HG03064 (cell line): ENCODE measurements around the gene DOK7.

ENCODE experiments used
- ATAC-seq: cut with Tn5 transposase; IDR thresholded peaks from one replicate; pipeline ENCODE4 v1.9.1; 2021; ENCODE audit warnings: low read depth; ENCODE audit not compliant: unreplicated experiment

The DOK7 gene

DNA sequence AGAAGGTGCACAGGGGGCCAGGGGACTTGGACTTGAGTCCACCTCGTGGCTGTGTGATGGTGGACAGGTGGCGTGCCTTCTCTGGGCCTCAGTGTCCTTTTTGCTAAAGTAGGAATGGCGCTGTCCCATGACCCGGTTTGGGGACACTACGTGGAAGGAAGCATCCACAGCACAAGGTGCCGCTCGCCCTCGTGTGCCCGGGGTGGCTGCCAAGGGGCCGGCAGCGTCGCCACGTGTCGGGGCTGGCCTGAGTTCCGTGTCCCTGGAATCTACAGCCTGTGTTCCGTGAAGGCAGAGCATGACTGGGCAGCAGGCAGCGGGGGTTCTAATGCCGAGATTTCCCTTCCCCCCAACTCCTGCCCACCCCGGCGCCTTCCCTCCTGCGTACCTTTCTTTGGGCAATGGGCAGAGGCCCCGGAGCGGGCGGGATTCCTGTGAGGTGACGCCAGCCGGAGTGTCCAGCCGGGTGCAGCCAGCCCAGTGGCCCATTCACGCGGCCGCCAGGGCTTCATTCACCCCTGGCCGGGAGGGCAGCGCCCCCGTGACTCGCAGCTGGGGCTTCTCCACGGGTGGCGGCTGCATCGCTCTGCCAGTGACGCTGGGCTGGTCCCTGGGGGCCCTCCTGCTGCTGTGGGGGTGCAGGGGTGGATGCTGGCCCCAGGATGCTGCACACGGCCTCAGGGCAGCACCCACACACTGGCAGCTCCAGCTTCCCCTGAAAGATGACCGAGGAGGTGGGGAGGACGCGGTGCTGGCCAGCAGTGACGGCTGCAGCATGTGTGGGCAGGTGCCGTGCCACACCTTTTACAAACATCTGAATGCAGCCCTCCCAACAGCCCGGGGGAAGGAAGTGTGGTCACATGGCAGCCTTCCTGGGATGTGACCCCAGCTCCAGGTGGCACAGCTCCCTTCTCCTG lies 21.2 kb downstream of the DOK7 start:
- ATAC-seq = no peak

DNA sequence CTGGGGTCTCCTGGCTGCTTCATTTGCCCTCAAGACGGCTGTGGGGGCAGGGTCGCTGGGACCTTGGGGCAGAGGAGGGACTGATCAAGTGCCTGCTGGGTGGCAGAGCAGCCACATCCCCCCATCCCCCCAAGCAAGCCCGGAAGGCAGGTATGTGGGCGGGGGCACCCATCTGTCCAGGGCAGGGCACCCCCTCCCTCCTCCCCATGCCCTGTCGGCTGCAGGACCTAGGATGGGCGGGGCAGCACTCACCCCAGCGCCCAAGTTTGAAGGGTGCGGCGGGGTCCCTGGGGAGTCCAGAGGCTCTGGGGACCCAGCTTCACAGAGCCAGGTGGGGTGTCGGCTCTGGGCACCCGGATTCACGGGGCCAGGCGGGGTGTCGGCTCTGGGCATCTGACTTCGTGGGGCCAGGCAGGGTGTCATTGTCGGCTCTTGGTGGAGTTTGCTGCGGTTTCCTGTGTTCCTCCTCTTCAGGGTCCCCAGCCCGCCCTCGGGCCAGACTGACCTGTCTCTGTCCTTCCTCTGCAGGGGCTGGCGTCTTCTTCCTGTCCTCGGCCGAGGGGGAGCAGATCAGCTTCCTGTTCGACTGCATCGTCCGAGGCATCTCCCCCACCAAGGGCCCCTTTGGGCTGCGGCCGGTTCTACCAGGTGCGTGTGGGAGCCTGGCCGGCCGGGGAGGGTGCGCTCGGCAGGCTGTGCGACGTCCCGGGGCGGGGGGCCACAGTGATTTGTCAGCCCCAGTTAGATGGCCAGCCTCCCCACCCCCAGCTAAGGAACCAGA lies 22.1 kb downstream of the DOK7 start:
- no peak for ATAC-seq

- ATAC-seq = no peak
Measured at GRCh38 chr4:3485886-3486540, 22.9 kb downstream of the DOK7 start.

DNA sequence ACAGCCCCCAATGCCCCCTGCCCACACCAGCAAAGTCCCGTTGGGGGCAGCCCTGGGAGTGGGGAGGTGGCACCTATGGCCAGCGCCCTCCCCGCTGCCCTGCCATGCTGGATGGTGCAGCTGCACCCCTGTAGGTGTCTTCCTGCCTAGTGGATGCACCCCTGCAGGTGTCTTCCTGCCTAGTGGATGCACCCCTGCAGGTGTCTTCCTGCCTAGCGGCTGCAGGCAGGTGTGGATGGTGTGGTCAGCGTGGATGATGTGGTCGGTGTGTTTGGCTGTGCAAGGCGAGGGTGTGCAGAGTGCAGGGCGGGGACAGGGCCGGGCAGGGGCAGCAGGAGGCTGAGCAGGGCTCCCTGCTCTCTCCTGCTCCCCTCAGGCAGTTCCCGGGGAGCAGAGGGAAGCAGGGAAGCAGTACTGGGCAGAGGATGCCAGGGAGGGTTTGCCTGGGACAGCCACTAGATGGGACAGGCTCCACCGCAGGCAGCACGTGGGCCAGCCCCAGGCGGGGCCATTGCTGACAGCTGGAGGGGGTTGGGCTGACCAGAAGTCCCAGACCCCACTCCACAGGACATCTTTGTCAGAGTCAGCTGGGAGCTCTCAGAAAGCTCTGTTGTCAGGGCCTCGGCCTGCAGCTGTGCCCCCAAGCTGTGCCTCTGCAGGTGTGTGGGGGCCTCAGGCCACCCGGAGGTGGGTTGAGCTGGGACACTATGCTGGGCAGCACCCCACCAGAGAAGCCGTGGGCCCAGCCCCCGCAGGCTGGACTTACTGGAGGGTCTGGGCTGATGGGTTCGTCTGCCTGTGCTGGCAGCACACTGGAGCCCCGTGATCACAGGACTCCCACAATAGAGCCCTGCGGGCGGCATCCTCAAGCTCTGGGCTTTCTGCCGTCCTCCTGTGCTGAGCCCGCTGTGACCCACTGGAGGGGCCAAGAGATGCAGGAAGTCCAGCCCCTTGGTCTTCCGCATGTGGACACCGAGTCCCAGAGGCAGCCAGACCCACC lies 23.7 kb downstream of the DOK7 start:
- no peak for ATAC-seq

DNA sequence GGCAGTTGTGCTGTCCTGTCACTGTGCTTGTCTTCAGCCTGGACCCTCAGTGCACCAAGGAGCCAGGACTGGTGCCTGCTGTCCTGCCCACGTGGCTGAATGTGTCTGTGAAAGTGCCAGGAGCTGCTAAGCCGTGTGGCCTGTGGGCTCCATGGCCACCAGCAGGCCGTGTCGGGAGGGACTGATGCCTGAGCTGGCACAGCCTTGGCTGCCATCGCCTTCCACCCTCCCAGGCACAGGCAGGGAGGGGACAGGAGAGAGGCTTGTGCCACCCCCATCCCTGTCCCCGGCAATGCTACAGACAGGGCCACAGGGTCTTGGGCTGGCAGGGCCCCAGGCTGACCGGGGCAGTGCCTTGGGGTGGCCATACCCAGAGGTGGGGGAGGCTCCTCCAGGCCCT lies 24.8 kb downstream of the DOK7 start:
- no peak for ATAC-seq

DNA sequence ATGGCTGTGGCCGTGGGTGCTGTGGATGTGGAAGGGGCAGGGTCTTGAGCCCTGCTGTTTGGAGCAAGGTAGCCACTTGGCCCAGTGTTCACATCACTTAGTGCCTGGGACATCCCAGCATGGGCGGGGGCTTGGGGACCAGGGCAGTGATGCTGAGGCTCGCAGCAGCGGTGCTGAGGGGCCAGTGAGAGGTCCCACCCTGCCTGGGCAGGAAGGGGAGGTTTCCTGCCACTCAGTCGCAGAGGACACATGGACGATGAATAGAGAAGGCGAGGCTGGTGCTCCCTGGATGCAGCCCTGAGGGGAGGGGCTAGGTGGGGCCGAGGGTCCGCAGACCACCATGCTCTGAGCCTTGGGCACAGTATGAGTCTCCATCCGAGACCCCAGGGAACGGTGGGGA lies 25.7 kb downstream of the DOK7 start:
- no peak for ATAC-seq

- ATAC-seq = no peak
Measured at GRCh38 chr4:3489451-3489962, 26.4 kb downstream of the DOK7 start.

GRCh38 chr4:3491681-3492405 lies 28.7 kb downstream of the DOK7 start:
- ATAC-seq = no peak

GRCh38 chr4:3492741-3493719 lies 29.9 kb downstream of the DOK7 start:
- ATAC-seq = no peak

- no peak for ATAC-seq
Measured at GRCh38 chr4:3493720-3494461, 30.8 kb downstream of the DOK7 start.

GRCh38 chr4:3494462-3494871 lies 31.4 kb downstream of the DOK7 start:
- no peak for ATAC-seq

DNA sequence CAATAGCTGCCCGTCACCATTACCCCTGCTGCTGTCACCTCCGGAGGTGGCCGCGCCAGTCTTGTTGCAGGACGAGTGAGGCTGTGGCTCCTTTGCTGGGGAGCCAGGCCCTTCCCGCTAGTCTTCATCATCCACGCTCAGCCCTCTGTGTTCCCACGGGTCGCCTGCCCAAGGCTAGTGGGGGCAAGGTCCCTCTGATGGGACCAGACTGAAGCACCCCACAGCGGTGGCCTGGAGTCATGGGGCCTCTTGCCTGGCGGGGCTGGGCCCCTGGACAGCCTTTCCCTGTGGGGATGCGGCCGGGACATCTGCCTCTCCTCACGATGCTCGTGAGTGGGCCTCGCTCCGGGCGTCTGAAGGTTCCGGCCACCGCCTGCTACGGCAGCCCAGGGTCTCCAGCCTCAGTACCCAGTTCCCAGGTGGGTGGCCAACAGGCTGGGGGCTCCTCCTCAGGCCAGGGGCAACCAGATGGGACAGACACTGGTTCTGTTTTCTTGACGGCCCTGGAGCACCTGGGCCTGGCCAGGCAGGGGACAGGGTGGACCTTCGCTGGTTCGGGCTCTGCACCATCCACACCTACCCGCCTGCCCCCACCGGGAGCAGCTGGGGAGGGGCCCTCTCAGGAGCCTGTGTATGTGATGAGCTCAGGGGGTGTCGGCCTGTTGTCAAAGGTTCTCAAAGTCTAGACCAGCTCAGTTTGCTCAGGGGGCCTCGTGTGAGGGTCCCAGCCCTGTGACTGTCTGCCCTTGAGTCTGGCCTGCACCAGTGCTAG lies 32.3 kb downstream of the DOK7 start:
- no peak for ATAC-seq

GRCh38 chr4:3496021-3496420 lies 32.9 kb downstream of the DOK7 start:
- no peak for ATAC-seq

DNA sequence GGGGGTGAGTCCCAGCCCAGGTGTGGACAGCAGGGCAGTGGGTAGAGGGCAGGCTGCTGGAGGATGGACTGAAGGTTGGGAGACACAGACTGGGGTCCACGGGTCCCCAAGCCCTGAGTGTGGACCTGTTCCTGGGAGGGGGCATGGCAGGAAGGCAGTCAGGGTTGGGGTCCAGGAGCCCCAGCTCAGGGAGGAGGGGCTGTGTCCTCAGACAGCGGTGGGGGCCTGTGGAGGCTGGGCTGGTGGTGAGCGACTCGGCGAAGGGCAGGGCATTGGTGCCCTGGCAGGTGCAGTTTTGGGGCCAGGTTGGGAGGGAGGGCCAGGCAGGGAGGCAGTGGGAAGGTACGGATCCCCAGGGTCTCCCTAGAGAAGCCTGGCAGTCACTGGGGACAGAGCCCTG lies 34.0 kb downstream of the DOK7 start:
- no peak for ATAC-seq

- ATAC-seq = no peak
Measured at GRCh38 chr4:3497523-3498389, 34.6 kb downstream of the DOK7 start.

GRCh38 chr4:3498407-3498806 lies 35.3 kb downstream of the DOK7 start:
- ATAC-seq = no peak
